Omental fat pad (tissue), 4 donors: ENCODE data around the gene TTC34. TPM values are rescaled to one million over a fixed set of nuclear protein-coding genes. Genes with fewer than 3 reads are reported as not detected.
"Not testable (repeated sequence)": the region's sequence is repeated elsewhere in the genome, so short reads cannot be mapped to it uniquely, and the experiment has no call there.

Experiments
- ATAC-seq: fragments of 150-250 bp; one replicate; pipeline ENCODE4 v1.9.1; 2016; ENCODE audit warnings: mild to moderate bottlenecking, moderate library complexity; ENCODE audit not compliant: low FRiP score
- DNase-seq: peaks from one replicate; pipeline ENCODE4 v3.0.0-alpha.2; 2019; ENCODE audit warnings: low spot score
- total RNA-seq, 4 donors: library from RNA; depleted of rRNA; stranded (reverse); fragments of >200 nt; gene quantifications; one replicate each; pipeline ENCODE4 v1.1.0, GENCODE V29; 2016

Gene TTC34
- total RNA-seq, 4 donors from 2014 or later: 0.12 to 0.95 (median 0.26) TPM

DNA sequence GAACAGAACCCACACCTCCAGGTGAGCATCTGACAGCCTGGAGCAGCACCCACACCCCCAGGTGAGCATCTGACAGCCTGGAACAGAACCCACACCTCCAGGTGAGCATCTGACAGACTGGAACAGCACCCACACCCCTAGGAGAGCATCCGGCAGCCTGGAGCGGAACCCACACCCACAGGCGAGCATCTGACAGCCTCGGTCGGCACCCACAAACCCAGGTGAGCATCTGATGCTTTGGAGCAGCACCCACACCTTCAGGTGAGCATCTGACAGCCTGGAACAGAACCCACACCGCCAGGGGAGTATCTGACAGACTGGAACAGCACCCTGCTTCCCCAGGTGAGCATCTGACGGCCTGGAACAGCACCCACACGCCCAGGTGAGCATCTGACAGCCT lies 52.9 kb downstream of the TTC34 start:
- not testable (repeated sequence) for DNase-seq, ATAC-seq

DNA sequence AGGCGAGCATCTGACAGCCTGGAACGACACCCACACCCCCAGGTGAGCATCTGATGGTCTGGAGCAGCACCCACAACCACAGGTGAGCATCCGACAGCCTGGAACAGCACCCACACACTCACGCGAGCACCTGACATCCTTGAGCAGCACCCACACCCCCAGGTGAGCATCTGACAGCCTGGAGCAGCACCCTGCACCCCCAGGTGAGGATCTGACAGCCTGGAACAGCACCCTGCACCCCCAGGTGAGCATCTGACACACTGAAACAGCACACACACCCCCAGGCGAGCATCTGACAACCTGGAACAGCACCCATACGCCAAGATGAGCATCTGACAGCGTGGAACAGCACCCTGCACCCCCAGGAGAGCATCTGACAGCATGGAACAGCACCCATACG lies 106.7 kb downstream of the TTC34 start:
- not testable (repeated sequence) for DNase-seq, ATAC-seq

DNA sequence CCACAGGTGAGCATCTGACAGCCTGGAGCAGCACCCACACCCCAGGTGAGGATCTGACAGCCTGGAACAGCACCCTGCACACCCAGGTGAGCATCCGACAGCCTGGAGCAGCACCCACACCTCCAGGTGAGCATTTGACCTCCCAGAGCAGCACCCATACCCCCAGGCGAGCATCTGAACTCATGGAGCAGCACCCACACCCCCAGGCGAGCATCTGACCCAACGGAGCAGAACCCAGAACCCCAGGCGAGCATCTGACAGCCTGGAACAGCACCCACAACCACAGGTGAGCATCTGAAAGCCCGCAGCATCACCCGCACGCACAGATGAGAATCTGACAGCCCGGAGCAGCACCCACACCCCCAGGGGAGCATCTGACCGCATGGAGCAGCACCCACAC lies 111.3 kb downstream of the TTC34 start:
- not testable (repeated sequence) for DNase-seq, ATAC-seq

DNA sequence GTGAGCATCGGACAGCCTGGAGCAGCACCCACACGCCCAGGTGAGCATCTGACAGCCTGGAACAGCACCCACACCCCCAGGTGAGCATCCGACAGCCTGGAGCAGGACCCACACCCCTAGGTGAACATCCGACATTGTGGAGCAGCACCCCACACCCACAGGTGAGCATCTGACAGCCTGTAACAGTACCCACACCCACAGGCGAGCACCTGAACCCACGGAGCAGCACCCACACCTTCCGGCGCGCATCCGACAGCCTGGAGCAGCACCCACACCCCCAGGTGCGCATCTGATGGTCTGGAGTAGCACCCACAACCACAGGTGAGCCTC lies 113.2 kb downstream of the TTC34 start:
- DNase-seq, ATAC-seq: not testable (repeated sequence)

DNA sequence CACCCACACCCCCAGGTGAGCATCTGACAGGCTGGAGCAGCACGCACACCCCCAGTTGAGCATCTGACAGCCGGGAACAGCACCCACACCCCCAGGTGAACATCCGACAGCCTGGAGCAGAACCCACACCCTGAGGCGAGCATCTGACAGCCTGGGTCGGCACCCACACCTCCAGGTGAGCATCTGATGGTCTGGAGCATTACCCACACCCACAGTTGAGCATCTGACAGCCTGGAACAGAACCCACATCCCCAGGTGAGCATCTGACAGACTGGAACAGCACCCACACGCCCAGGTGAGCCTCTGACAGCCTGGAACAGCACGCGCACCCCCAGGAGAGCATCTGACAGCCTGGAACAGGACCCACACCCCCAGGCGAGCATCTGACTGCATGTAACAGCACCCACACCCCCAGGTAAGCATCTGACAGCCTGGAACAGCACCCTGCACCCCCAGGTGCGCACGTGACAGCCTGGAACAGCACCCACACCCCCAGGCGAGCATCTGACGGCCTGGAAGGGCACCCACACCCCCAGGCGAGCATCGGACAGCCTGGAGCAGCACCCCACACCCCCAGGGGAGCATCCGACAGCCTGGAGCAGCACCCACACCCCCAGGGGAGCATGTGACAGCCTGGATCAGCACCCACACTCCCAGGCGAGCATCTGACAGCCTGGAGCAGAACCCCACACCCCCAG lies 113.7 kb downstream of the TTC34 start:
- DNase-seq, ATAC-seq: not testable (repeated sequence)

DNA sequence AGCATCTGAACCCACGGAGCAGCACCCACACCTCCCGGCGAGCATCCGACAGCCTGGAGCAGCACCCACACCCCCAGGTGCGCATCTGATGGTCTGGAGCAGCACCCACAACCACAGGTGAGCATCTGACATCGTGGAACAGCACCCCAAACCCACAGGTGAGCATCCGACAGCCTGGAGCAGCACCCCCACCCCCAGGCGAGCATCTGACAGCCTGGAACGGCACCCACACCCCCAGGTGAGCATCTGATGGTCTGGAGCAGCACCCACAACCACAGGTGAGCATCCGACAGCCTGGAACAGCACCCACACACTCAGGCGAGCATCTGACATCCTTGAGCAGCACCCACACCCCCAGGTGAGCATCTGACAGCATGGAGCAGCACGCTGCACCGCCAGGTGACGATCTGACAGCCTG lies 114.3 kb downstream of the TTC34 start:
- ATAC-seq, DNase-seq: not testable (repeated sequence)

DNA sequence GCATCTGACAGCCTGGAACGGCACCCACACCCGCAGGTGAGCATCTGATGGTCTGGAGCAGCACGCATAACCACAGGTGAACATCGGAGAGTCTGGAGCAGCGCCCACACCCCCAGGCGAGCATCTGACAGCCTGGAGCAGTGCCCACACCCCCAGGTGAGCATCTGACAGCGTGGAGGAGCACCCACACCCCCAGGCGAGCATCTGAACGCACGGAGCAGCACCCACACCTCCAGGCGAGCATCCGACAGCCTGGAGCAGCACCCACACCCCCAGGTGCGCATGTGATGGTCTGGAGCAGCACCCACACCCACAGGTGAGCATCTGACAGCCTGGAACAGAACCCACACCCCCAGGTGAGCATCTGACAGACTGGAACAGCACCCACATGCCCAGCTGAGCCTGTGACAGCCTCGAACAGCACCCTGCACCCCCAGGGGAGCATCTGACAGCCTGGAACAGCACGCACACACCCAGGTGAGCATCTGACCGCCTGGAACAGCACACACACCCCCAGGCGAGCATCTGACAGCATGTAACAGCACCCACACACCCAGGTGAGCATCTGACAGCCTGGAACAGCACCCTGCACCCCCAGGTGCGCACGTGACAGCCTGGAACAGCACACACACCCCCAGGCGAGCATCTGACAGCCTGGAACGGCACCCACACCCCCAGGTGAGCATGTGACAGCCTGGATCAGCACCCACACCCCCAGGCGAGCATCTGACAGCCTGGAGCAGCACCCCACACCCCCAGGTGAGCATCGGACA lies 115.2 kb downstream of the TTC34 start:
- not testable (repeated sequence) for DNase-seq, ATAC-seq

DNA sequence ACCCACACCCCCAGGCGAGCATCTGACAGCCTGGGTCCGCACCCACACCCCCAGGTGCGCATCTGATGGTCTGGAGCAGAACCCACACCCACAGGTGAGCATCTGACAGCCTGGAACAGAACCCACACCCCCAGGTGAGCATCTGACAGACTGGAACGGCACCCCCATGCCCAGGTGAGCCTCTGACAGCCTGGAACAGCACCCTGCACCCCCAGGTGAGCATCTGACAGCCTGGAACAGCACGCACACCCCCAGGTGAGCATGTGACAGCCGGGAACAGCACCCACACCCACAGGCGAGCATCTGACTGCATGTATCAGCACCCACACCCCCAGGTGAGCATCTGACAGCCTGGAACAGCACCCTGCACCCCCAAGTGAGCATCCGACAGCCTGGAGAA lies 115.8 kb downstream of the TTC34 start:
- not testable (repeated sequence) for ATAC-seq, DNase-seq

DNA sequence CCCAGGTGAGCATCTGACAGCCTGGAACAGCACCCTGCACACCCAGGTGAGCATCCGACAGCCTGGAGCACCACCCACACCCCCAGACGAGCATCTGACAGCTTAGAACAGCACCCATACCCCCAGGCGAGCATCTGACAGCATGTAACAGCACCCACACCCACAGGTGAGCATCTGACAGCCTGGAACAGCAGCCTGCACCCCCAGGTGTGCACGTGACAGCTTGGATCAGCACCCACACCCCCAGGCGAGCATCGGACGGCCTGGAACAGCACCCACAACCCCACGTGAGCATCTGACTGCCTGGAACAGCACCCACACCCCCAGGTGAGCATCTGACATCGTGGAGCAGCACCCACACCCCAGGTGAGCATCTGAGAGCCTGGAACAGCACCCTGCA lies 116.6 kb downstream of the TTC34 start:
- DNase-seq, ATAC-seq: not testable (repeated sequence)

DNA sequence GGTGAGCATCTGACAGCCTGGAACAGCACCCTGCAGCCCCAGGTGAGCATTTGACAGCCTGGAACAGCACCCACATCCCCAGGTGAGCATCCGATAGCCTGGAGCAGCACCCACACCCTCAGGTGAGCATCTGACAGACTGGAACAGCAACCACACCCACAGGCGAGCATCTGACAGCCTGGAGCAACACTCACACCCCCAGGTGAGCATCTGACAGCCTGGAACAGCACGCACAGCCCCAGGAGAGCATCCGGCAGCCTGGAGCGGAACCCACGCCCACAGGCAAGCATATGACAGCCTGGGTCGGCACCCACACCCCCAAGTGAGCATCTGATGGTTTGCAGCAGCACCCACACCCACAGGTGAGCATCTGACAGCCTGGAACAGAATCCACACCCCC lies 117.5 kb downstream of the TTC34 start:
- ATAC-seq, DNase-seq: not testable (repeated sequence)

DNA sequence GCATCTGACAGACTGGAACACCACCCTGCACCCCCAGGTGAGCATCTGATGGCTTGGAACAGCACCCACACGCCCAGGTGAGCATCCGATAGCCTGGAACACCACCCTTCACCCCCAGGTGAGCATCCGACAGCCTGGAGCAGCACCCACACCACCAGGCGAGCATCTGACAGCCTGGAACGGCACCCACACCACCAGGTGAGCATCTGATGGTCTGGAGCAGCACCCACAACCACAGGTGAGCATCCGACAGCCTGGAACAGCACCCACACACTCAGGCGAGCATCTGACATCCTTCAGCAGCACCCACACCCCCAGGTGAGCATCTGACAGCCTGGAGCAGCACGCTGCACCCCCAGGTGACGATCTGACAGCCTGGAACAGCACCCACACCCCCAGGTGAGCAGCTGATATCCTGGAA lies 118.2 kb downstream of the TTC34 start:
- not testable (repeated sequence) for DNase-seq, ATAC-seq

DNA sequence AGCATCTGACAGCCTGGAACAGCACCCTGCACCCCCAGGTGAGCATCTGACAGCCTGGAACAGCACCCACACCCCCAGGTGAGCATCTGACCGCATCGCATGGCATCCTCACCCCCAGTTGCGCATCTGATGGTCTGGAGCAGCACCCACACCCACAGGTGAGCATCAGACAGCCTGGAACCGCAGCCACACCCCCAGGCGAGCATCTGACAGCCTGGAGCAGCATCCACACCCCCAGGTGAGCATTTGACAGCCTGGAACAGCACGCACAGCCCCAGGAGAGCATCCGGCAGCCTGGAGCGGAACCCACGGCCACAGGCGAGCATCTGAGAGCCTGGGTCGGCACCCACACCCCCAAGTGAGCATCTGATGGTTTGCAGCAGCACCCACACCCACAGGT lies 118.6 kb downstream of the TTC34 start:
- ATAC-seq, DNase-seq: not testable (repeated sequence)

DNA sequence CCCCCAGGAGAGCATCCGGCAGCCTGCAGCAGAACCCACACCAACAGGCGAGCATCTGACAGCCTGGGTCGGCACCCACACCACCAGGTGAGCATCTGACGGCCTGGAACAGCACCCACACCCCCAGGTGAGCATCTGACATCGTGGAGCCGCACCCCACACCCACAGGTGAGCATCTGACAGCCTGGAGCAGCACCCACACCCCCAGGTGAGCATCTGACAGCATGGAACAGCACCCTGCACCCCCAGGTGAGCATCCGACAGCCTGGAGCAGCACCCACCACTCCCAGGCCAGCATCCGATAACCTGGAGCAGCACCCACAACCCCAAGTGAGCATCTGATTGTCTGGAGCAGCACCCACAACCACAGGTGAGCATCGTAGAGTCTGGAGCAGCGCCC lies 124.8 kb downstream of the TTC34 start:
- not testable (repeated sequence) for ATAC-seq, DNase-seq

DNA sequence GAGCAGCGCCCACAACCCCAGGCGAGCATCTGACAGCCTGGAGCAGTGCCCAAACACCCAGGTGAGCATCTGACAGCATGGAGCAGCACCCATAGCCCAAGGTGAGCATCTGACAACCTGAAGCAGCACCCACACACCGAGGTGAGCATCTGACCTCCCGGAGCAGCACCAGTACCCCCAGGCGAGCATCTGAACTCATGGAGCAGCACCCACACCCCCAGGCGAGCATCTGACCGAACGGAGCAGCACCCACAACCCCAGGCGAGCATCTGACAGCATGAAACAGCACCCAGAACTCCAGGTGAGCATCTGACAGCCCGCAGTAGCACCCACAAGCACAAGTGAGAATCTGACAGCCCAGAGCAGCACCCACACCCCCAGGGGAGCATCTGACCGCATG lies 129.8 kb downstream of the TTC34 start:
- not testable (repeated sequence) for ATAC-seq, DNase-seq

DNA sequence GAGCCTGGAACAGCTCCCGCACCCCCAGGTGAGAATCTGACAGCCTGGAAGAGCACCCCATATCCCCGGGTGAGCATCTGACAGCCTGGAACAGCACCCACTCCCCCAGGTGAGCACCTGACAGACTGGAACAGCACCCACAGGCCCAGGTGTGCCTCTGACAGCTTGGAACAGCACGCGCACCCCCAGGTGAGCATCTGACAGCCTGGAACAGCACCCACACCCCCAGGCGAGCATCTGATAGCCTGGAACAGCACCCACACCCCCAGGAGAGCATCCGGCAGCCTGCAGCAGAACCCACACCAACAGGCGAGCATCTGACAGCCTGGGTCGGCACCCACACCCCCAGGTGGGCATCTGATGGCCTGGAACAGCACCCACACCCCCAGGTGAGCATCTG lies 141.7 kb downstream of the TTC34 start:
- peak; percentile 33 for DNase-seq
- ATAC-seq: not testable (repeated sequence)

DNA sequence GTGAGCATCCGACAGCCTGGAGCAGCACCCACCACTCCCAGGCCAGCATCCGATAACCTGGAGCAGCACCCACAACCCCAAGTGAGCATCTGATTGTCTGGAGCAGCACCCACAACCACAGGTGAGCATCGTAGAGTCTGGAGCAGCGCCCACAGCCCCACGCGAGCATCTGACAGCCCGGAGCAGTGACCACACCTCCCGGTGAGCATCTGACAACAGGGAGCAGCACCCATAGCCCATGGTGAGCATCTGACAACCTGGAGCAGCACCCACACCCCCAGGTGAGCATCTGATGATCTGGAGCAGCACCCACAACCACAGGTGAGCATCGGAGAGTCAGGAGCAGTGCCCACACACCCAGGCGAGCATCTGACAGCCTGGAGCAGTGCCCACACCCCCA lies 143.6 kb downstream of the TTC34 start:
- not testable (repeated sequence) for DNase-seq, ATAC-seq

DNA sequence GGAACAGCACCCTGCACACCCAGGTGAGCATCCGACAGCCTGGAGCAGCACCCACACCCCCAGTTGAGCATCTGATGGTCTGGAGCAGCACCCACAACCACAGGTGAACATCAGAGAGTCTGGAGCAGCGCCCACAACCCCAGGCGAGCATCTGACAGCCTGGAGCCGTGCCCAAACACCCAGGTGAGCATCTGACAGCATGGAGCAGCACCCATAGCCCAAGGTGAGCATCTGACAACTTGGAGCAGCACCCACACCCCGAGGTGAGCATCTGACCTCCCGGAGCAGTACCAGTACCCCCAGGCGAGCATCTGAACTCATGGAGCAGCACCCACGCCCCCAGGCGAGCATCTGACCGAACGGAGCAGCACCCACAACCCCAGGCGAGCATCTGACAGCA lies 144.4 kb downstream of the TTC34 start:
- peak; percentile 46 for DNase-seq
- ATAC-seq: not testable (repeated sequence)

DNA sequence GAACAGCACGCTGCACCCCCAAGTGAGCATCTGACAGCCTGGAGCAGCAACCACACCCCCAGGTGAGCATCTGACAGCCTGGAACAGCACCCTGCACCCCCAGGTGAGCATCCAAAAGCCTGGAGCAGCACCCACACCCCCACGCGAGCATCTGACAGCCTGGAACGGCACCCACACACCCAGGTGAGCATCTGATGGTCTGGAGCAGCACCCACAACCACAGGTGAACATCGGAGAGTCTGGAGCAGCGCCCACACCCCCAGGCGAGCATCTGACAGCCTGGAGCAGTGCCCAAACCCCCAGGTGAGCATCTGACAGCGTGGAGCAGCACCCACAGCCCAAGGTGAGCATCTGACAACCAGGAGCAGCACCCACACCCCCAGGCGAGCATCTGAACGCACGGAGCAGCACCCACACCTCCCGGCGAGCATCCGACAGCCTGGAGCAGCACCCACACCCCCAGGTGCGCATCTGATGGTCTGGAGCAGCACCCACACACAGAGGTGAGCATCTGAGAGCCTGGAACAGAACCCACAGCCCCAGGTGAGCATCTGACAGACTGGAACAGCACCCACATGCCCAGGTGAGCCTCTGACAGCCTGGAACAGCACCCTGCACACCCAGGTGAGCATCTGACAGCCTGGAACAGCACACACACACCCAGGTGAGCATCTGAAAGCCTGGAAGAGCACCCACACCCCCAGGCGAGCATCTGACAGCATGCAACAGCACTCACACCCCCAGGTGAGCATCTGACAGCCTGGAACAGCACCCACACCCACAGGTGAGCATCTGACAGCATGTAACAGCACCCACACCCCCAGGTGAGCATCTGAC lies 145.7 kb downstream of the TTC34 start:
- not testable (repeated sequence) for DNase-seq, ATAC-seq

DNA sequence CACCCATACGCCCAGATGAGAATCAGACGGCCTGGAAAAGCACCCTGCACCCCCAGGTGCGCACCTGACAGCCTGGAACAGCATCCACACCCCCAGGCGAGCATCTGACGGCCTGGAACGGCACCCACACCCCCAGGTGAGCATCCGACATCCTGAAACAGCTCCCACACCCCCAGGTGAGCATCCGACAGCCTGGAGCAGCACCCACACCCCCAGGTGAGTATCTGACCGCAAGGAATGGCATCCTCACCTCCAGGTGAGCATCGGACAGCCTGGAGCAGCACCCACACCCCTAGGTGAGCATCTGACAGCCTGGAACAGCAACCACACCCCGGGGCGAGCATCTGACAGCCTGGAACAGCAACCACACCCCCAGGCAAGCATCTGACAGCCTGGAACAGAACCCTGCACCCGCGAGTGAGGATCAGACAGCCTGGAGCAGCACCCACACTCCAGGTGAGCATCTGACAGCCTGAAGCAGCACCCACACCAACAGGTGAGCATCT lies 147.0 kb downstream of the TTC34 start:
- not testable (repeated sequence) for DNase-seq

More for the DNA sequence above, 147.0 kb downstream of the TTC34 start:
- not testable (repeated sequence) for ATAC-seq
